ENCODE results near the gene CMTM7.
A peak's percentile ranks its signal among the peaks of the same experiment; 100 is the strongest.
"Not testable (repeated sequence)": the region's sequence is repeated elsewhere in the genome, so short reads cannot be mapped to it uniquely, and the experiment has no call there.

The CMTM7 gene

DNA sequence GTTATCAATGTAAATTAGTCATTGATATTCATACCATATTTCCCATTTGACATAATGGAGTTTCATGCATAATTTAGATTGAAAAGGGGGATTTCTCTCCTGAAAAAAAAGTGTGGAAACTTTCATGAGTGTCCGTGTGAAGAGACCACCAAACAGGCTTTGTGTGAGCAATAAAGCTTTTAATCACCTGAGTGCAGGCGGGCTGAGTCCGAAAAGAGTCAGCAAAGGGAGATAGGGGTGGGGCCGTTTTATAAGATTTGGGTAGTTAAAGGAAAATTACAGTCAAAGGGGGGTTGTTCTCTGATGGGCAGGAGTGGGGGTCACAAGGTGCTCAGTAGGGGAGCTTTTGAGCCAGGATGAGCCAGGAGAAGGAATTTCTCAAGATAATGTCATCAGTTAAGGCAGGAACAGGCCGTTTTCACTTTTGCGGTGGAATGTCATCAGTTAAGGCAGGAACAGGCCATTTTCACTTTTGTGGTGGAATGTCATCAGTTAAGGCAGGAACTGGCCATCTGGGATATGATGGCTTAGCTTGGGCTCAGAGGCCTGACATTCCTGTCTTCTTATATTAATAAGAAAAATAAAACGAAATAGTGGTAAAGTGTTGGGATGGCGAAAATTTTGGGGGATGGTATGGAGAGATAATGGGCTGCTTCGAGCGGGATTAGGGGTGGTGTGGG lies 69.3 kb downstream of the CMTM7 start:
- not testable (repeated sequence) for DNase-seq

DNA sequence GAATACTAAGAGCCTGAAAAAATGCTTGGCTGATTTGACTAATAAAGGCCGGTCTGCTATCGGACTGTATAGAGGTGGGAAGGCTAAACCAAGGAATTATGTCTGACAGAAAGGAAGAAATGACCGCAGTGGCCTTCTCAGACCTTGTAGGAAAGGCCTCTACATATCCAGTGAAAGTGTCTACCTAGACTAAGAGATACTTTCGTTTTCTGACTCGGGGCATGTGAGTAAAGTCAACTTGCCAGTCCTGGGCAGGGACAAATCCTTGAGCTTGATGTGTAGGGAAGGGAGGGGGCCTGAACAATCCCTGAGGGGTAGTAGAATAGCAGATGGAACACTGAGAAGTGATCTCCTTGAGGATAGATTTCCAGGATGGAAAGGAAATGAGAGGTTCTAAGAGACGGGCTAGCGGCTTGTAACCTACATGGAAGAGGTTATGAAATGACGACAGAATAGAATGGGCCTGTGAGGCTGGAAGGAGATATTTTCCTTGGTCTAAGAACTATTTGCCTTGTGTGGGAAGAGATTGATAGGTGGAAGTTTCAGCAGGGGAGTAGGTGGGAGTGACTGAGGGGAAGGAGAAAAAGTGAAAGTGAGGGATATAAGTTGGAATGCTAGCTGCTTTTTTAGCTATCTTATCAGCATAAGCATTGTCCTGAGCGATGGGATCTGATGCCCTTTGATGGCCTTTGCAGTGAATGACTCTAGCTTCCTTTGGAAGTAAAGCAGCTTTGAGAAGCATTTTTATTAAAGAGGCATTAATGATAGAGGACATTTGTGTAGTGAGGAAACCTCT lies 70.7 kb downstream of the CMTM7 start:
- not testable (repeated sequence) for DNase-seq

GRCh38 chr3:32463415-32463814 lies 71.8 kb downstream of the CMTM7 start:
- DNase-seq = not testable (repeated sequence)

GRCh38 chr3:32464726-32465125 lies 73.1 kb downstream of the CMTM7 start:
- not testable (repeated sequence) for DNase-seq

DNA sequence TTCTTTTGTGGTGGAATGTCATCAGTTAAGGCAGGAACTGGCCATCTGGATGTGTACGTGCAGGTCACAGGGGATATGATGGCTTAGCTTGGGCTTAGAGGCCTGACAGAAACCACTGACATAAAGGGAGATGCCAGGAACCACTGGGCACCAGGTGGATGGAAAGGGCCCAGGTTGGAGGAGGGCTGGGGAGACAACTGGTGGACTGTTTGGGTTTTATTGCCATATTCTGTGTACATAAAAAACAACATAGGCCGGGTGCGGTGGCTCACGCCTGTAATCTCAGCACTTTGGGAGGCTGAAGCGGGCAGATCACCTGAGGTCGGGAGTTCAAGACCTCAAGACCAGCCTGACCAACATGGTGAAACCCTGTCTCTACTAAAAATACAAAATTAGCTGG lies 75.2 kb downstream of the CMTM7 start:
- DNase-seq = not testable (repeated sequence)

- peak; percentile 45 for DNase-seq
Observed at GRCh38 chr3:32467333-32468070, 75.8 kb downstream of the CMTM7 start.

GRCh38 chr3:32469151-32469874 lies 77.7 kb downstream of the CMTM7 start:
- DNase-seq = peak; percentile 31

DNA sequence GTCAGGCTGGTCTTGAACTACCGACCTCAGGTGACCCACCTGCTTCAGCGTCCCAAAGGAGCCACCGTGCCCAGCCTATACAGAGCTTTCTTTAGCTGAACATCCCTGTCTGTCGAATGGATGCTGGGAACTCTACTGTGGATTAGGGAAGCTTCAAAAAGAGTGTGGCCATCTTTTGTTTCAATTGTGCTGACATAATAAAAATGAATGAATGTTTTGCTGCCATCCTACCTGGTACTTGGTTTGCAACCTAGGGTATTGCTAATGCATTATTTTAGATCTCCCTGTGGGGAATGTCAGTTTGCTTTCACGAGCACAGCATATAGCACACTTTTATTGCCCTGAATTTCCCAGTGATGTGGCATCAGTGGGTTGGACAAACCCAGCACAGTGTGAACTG lies 78.7 kb downstream of the CMTM7 start:
- no peak for DNase-seq

GRCh38 chr3:32471246-32471645 lies 79.6 kb downstream of the CMTM7 start:
- no peak for DNase-seq

DNA sequence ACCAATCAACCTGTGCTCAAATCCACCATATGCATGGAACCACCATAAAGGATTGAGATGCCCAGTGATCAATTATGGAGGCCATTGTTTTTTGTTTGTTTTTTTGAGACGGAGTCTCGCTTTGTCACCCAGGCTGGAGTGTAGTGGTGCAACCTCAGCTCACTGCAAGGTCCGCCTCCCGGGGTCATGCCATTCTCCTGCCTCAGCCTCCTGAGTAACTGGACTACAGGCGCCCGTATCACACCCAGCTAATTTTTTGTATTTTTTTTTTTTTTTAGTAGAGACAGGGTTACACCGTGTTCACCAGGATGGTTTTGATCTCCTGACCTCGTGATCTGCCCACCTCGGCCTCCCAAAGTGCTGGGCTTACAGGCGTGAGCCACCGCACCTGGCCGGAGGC lies 80.5 kb downstream of the CMTM7 start:
- not testable (repeated sequence) for DNase-seq

- DNase-seq = no peak
Observed at GRCh38 chr3:32474201-32474600, 82.5 kb downstream of the CMTM7 start.

DNA sequence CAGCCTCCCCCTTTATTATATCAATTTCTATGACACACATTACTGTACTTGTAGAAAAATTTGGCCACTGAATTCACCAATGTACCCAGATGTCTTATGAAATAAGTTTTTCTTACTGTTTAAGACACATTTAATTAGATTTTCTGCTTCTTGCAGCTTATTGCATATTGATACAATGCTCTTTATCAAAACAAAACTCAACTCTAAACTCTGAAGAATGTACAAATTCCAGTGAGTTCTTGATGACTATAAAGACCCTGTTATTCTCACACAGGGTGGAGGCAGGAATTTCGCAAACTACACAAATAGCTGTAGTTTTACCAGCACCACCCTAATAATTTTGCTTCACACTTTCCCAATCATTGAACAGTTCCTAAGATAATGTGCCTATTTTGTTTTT lies 89.0 kb downstream of the CMTM7 start:
- DNase-seq = no peak

- no peak for DNase-seq
Observed at GRCh38 chr3:32481791-32482631, 90.4 kb downstream of the CMTM7 start.

DNA sequence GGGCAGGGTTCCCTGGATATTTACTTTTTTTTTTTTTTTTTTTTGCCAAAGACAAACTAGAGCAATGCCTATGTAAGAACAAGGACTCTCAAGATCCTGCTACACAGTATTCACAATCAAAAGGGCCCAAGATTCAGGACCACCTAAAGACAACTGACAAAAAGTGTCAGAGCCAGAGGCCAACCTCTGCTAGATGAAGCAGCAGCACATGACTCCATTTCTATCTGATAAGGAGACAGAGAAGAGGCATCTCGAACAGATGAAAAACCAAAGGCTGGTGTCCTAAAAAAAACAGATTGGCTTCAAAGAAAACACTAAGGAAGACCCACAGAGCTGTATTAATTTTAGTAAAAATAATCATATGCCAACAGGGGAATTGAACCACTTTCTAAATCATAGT lies 91.0 kb downstream of the CMTM7 start:
- DNase-seq = no peak

DNA sequence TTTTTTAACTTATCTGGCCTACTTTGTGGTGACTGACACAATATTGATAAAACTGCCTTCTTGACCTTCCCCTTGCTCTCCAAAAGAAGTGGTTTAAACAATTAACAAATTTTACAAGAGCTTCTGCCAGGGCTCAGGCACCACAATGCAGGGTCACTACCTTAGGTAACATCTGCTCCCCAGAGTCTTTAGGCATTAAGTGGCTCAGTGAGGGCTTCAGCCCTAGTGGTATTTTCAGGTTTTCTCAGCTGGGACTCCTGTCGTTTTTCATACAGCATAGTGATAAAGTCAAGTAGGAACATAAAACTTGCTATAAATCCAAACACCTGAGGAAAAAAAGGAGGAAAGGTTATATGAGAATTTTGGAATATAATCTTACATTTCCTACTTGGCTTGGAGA lies 92.1 kb downstream of the CMTM7 start:
- no peak for DNase-seq

DNA sequence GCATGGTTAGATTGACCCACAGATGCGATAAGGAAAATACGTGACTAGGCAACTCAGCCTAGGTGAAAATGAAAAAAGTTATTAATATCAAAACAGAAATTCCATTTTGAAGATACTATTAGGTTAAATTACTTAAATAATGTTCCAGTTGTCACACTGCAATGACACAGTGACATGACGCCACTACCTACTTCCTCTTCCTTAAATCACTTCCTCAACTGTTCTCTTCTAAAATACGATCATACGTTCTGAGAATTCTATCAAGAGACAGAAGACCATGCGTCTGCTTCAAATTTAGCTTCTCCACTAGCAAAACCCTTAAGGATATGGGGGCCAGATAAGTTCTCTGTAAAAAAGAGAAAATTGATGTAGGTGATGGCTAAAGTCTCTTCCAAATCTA lies 92.8 kb downstream of the CMTM7 start:
- no peak for DNase-seq

DNA sequence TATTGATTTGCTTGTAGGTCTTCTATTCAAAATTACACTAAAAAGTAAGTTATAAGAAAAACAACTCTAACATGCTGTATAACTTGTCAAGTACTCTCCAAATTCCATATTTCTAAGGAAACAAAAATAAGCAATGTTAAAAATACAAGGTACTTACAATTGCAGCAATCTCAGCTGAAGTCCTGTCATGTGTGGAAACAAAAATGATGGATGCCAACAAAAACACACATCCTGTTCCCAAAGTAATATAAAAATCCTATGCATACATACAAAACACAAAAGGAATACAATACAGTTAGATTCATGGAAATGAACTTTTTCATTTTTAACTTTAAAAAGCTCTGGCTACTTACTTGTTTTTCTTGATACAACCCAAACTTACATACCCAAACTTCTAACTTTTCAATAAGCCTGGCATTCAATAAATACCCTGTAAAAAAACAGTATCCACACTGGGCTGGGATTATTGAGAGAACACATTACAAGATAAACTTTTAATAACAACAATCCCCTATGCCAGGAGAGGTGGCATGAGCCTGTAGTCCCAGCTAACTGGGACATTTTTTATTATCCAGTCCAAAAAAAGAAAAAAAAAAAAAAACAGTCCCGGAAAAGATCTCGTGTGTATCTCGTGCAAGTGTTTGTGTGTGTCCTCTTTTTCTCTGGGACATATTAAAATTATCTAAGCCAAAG lies 96.3 kb downstream of the CMTM7 start:
- DNase-seq = no peak

DNA sequence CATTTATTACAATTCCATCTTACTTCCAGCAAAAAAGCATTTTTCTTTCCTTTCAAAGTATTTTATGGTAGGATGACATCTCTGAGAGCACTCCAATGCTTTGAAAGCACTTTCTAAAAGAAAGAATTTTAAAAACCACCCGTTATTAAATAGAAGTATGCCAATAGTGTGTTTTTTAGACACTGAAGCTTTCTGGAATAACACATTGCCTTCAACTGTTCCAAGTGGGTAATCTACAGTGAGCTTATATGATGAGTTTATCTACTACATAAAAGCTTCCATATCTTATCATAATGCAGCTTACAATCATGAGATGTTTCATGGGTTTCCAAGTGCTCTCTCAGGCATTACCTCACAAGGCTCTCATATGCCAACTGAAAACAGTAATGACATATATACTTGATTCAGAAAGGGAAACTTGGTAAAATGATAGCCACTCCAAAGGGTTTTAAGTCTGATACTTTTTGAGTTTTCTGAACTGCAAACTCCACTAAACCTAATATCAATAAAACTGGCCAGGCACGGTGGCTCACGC lies 96.9 kb downstream of the CMTM7 start:
- DNase-seq = no peak

- DNase-seq = no peak
Observed at GRCh38 chr3:32492684-32493436, 101.2 kb downstream of the CMTM7 start.
